RKO (cell line): Measurements from ENCODE around the gene EPN2.

Source experiments
- DNase-seq: peaks from one replicate; pipeline ENCODE4 v3.0.0-alpha.2; 2016; ENCODE audit warnings: low spot score

EPN2 gene

DNA sequence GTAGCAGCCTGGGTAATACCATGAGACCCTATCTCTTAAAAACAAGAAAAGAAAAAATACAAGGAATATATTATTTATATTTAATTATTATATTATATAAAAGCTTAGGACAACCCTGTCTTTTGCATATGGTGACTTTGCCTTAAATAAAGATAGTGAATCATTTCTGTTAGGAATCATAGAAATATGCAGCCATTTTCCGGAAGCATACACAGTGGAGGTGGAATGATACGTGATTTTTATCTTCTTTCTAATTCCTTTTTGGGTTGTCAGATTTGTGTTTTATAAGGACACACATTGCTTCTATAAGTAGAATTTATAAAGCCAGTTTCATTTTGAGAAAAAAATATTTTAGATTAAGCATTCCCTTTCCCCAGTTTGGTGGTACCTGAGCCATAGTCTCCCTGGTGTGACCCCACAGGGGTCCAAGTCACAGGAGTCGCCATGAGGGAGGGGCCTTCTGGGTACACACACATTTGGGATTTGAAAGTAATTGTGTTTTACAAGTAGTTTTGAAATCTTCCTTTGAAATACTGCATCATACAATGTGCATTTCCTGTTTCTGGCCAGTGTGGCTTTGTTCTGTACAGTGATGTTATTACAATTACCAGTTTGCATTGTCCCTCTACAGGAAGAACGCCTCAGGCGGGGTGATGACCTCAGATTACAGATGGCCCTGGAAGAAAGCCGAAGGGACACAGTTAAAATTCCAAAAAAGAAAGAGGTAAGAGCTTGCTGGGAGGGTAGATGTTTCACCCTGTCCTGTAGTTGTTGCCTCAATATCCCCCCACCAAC is 74.5 kb downstream of the EPN2 start:
- no peak for DNase-seq

DNA sequence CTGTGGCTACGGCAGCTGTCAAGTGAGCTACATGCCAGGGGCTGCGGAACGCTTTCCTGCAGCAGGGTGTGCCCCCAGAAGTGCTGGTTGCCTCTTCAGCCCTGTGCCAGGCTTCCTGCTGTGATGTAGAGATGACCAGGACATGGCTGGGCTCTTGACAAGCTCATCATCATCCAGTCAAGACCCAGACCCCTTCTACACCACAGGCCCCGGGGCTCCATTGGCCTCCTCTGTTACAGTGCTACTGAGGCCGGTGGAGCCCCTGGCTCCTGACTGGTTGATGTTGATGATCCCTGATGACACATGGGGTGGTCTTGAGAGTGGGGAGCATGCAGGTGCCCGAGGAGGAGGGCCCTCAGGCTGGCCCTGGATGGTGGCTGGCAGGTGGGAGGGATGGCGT is 75.2 kb downstream of the EPN2 start:
- DNase-seq = no peak

DNA sequence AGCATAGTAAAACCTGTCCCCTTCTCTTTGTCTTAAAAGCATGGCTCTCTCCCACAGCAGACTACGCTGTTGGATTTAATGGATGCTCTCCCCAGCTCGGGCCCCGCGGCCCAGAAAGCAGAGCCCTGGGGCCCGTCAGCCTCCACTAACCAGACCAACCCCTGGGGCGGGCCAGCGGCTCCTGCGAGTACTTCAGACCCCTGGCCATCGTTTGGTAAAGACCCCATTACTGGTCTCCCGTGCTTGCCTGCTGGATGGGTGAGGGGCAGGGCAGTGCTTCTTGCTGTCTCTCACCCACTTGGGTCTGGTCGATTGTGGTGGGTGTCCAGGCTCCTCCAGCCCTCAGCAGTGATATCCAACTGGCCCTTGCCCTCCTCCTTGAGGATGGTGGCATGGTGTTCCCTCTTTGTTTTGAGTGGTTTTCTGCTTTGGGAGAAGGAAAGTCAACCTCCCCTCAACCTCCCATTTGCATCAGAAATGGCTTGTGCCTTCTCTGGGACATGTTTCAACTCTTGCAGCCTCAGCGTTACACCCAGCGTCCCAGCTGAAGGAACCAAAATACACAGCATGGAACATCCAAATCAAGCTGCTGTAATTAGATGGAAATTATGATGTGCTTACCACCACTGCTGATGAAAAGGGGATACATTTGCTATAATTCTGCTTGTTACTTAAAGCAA is 76.0 kb downstream of the EPN2 start:
- DNase-seq = no peak

DNA sequence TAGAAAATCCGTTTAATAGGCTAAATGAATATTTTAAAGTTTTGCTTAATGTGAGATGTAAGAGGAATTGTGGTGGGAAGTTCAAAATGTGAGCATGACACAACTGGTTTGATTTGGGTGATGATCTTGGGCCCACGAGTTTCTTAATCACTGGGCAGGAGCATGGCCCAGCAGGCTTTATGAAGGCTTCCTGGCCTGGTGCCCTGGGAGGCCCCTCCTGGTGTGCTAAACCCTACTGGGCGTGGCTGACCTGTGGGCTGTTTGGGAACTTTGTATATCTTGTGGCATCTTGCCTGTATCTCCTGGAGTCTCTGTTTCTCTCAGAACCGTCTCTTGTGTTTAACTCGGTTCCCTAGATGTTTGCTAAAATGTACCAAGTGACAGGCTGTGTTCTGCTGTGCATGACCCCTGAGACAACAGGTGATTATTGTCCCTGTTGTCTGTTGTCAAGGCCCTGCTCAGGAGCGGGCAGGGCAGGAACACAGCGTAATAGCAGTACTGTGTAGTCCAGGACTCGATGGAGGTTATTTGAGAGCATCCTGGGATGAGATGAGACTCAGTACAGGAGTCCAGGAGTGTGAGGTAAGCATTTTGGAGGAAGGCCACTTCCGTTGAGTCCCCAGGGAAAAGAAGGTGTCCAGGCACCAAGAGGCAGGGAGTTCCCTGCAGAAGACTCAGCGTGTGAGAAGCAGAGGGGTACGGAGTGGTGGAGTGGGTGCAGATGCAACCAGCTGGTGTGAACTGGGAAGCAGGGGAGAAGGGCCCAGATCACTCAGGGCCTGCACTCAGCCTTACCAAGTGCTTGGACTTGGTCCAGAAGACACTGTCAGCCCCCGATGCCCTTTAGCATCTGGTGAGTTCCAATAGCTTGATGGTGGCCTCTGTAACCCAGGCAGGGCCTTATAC is 76.8 kb downstream of the EPN2 start:
- no peak for DNase-seq

DNA sequence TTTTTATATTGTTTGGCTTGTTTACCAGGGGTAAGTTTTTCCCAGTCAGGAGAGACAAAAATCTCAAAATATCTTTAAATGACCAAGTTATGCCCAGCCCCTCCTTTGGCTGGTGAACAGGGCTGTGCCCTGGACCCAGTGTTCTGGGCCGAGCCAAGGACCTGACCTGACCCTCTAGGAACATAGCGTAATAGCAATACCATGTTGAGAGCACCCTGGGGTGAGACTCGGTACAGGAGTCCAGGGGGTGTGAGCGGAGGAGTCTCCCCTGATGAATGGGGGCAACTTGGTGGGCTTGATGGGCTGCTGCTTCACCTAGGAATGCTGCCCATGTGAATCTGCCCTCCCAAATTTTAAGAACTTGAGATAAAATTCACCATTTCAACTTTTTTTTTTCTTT is 77.9 kb downstream of the EPN2 start:
- no peak for DNase-seq

DNA sequence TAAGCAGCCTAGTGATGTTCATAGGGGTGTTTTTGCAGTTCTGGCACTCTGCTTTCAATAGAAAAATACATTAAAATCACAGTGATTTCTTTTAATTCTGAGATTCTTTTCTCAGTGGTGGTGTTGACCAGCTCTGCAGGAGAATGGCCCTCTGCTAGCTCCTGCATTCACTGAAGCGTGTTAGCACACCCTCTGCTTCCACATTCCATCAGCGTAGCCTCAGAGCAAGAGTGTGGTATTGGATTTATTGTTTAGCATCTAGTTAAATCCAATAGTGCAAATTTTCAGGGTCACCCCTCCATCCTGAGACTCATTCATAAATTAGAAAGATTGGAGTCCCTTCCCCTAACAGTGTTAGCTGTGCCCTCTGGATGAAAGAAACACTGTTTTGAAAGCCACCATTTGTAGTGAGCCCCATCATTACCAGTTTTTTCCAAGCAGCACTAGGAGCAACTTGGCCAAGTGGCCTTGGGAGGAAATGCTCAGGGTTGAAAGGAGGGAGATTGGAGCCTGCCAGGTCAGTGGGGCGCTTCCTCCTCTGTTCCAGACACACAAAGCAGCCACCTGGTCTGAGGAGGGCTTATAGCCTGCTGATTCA is 79.7 kb downstream of the EPN2 start:
- DNase-seq = no peak

DNA sequence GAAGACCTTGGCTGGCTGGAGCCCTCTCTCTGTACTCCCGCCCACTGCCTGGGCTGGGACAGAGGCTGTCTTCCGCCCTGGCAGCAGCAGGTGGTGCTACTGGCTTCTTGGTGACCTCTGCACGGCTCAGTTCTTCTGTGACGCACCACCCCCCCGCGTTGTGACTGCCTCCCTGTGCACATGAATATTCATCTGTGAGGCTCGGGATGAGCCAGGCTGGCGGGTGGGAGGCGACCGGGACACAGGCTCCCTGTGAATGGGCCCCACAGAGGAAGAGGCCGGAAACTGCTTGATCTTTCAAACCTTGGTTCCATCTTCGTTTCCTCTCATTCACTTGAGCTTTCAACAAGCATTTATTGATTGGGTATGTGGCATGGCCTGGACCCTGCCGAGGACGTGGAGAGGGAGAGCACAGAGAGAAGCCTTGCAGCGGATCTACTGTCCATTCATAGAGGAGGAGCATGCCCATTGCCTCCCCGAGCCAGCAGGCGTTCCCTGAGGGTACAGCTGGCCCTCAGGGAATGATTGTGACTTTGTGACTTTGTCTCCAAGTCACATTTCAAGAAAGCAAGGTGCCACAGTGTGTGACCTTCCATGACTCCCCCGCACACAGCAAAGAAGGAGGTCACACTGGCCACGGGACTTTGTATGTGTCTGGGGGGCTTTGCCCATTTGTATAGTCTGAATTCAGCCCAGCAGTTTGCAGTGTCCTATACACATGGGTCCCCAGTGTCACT is 80.4 kb downstream of the EPN2 start:
- peak; percentile 12 for DNase-seq

DNA sequence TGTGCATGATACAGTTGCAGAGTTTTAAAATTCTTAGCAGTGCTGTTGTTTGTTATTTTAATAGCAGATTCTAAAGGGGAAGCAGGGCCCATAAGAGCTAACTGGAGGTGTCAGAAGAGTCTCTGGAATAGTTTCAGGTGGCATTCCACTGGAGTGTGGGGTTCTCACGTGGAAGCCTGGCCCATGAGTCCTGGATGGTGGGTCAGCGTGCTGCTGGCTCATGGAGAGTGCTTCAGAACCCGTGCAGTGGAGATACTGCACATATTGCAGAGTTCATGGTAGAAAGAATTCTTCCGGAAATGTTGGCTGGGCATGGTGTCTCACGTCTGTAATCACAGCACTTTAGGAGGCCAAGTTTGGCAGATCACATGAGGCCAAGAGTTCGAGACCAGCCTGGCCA is 81.4 kb downstream of the EPN2 start:
- no peak for DNase-seq

DNA sequence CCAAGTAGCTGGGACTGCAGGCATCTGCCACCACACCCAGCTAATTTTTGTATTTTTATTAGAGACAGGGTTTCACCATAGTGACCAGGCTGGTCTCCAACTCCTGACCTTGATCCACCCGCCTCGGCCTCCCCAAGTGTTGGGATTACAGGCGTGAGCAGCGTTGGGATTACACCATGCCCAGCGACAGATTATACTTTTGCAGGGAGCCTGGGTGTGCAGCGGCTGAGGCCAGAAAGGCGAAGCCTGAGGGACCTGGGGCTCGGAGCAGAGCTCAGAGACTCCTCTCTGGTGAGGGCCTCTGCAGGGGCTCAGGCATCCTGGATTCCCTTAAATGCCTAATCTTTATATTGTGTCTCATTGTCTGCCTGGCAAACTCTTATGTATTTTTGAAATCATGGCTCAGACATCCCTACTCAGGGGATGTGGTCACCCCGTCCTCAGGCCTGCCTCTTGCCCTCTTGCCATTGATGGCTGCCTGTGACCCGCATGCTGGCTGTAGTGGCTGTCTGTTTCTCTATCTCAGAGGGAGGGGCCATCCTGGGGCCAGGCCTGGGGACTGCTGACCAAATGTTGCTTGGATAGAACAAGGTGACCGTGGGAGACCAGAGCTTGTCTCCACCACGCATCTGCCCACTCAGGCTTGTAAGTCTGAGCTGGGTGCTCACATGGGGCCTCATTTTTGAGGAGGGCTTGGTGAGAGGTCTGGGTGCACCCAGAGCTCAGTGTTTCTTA is 82.8 kb downstream of the EPN2 start:
- no peak for DNase-seq

DNA sequence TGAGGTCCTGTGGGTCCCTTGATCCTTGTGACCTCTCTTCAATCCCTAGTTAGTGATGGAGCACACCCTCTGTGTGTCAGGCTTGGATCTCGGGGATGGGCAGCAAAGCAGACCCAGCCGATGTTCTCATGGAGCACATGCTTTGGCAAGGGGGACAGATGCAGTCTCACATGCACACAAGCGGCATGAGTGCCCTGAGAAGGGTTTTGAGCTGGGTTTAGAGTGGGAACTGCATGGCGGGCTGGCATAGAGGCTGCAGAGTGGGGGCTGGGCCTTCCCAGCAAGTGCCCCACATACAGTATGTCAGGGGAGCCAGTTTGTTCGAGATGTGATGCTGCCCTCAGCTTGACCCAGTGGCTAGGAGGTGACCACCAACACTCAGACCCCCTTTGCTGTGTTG is 83.7 kb downstream of the EPN2 start:
- no peak for DNase-seq

DNA sequence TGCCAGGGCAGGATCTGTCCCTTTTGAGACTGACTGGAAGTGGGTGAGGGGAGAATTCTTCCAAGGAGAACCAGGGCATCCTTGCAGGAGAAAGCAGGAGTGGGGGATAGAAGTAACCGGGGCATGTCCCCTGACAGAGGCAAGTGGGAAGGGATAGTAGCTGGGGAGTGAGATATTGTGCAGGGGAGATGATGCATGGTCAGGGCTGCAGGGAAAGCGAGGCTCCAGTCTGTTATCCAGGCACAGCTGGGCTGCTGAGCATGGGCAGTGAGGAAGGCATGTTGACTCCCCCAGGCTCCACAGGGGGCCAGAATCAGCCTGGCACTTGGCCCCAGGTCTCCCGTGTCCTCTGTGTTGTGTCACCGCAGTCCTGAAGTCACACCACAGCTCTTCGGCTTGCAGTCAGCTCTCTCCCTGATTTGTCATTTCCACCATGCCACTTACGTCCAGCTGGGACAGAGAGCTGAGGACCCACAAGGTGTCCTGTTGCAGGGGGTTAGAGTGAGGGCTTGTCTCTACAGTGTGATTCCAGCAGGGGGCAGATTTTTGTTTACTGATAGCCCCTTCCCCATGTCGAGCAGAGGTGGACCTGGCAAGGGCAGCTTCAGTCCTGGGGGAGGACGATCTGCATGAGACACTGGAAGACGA is 84.4 kb downstream of the EPN2 start:
- DNase-seq = no peak

DNA sequence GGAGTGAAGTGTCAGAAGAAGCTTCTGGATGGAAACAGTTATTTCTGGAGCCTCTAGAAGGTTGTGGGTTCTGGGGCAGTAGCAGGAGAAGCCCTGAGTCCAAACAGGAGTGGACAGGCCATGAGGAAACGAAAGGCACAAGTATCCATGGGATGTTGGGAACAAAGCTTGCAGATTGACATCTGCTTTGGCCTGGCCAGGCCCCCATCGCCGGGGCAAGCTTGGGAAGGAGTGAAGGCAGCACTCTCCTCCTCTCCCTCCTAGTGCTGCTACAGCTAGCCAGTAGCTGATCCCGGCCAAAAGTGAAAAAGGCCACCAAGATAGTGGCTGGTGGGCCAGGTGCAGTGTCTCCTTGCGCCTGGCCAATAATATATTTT is 85.0 kb downstream of the EPN2 start:
- no peak for DNase-seq

DNA sequence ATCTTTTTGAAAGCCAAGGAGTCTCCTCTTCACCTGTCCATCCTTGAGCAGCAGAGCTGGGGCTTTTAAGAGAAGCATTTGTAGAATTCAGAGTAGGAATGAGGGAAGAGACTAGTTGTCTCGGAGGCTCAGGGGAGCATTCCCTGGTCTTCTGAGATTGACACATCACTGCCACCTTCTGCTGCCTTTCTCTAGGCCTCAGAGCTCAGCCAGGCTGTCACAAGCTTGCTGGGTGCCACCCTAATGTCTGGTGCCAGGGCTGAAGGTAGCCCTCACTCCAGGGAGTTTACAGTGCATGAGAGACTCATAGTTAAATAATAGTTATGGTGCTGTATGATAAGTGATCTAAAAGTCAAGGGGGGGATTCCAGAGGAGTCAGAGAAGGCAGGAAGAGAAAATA is 85.7 kb downstream of the EPN2 start:
- DNase-seq = no peak

DNA sequence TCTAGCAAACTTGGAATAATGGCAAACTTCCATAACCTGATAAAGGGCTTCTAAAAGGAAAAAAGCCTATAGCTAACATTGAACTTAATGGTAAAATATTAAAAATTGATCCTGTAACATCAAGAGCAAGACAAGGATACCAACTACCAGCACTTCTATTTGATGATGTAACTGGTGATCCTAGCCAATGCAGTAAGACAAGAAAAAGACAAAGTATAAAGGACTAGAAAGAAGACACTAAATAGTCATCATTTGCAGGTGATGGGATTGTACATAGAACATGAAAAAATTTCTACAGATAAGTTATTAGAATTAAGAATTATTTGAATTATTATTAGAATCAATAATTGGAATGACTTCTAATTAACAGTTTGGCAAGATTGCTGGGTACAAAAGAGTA is 88.4 kb downstream of the EPN2 start:
- no peak for DNase-seq

DNA sequence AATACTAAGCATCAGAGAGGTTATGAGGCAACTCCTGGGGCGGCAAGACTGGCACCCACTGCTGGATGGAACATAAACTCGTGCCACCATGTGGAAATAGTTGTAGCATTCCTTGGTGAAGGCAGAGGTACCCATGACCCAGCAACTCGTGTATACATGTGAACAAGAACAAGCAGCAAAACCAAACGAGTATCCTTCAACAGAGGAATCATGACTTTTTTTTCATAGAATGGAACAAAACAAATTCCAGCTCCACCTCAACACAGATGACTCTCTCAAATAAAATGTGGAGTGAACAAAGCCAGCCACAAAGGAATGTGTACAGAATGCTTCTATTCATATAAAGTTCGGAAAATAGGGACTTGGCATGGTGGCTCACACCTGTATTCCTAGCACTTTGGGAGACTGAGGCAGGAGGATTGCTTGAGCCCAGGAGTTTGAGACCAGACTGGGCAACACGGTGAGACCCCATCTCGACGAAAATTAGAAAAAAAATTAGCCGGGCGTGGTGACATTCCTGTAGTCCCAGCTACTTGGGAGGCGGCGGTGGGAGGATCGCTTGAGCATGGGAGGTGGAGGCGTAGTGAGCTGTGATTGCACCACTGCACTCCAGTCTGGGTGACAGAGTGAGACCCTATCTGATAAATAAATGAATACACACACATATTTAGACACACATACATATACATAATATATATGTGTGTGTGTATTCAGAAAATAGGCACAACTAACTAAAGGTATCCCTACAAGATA is 90.0 kb downstream of the EPN2 start:
- no peak for DNase-seq

DNA sequence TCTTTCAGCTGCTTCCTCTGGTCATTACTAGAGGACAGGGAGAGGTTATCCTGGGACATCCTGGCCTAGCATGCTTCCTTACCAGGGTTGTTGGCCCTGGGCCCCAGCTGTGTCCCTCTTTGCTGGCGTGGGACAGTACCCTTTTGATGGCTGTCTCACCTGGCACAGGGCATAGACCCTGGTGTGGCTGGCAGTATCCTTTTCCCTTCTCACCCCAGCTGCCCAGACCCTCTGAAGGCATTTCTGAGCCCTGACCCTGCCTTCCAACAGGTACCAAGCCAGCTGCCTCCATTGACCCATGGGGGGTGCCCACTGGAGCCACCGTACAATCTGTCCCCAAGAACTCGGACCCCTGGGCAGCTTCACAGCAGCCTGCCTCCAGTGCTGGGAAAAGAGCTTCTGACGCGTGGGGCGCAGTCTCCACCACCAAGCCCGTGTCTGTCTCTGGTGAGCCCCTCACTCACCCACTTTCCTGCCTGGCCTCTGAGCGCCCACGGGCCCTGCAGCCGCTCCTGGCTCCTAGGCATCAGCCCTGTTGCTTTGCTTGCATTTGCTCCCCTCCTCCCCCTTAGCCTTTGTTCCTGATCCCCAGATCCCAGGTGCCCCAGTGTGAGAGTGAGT is 91.4 kb downstream of the EPN2 start:
- no peak for DNase-seq

DNA sequence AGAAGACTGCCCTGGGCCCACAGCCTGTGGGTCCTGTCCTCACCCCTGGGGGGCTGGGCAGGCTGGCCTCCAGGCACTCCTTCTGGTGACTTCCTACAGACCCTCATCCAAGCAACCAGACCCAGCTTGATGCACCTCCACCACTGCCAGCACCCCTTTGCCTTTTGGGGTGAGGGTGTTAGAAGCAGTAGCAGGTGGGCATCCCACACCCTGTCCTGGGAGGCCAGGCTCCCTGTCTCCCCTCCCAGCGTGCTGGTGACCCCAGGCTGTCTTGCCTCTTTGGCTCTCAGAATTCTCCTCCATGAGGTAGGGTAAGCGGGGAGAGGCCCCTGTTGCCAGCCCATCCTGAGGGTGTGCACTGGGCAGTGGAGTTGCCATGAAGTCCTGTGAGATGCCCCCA is 92.0 kb downstream of the EPN2 start:
- DNase-seq = no peak

DNA sequence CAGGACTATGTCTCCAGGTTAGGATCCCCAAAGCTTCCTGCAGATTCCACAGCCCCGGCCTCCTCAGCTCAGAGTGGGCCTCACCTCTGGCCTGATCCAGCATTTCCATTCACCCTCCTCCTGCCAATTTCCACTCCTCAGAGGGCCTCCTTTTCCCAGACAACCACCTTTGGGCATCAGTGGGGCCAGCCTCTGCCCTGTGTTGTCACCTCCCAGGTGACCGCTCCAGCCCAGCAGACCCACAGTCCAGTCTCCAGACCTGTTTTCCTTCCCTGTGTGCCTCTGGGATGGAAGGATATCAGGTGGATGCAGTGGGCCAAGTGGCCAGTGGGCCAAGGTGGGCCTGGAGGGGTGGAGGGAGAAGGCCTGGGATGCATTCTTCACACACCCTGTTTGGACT is 92.7 kb downstream of the EPN2 start:
- DNase-seq = no peak

DNA sequence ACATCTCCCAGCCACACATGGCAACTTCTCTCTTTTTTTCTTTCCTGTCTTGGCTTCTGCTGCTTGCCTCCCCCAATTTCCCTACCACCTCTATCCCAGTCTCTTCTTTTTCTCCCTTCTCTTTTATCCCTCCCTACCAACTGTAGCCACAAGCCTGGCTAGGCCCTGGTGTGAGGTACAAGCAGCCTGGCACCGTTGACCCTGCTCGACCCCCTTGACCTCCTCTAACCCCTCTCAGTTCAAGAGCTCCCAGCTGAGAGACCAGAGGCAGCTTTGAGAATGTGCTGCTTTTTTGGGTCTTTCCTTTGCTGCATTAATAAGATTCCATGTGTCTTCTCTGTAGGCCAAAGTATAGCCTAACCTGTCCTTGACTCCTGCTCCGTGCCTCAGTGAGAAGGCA is 93.1 kb downstream of the EPN2 start:
- no peak for DNase-seq
